ENCODE data around the gene CSTPP1. TPM values are rescaled to one million over a fixed set of nuclear protein-coding genes. Genes with fewer than 3 reads are reported as not detected.

Gene CSTPP1
- total RNA-seq, 1 donor from 2014 or later, result 66.1 TPM

DNA sequence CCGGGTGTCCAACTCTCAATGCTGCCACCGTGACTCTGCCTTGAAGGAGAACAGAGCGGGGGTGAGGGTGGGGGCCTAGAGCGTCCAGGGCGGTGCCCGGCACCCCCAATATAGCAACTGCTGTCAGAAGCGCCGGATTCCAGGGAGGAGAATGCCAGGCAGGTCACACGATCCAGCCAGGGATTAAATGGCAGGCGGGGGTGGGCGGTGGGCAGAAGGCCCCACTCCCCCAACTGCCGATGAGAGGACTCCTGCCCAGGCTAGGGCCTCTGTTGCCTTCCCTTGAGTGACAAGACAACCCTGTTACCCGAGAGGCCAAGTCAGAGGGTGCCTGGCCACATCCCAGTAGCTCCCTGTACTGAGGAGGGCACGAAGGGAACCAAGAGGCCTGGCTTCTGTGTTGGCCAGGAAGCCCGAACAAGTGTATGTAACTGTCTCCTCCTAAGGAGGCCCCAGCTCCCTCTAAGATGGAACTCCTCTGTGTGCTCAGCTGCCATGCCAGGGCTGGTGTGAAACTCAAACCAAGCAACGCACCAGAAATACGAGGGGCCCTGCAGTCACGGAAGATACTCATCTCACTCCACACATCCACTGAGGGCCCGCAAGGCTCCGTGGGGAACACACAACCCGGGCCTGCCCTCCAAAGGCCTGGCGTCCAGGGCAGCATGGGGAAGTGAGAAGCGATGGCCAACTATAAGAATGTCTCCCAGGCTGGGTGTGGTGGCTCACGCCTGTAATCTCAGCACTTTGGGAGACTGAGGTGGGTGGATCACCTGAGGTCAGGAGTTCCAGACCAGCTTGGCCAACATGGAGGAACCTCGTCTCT is 246.7 kb downstream of the CSTPP1 start:
- no peak for DNase-seq (ENCODE audit: low spot score, unreplicated experiment)
- no peaks in the 10 kb centered on the region for H3K9me3 Mint-ChIP-seq (ENCODE audit: low read depth)
- no peak overlapping the region for H3K4me3 Mint-ChIP-seq (ENCODE audit: low read depth)
- peak overlapping the region; percentile 20 for H3K27ac Mint-ChIP-seq
- peaks cover 18% of the 10 kb centered on the region for H3K4me1 Mint-ChIP-seq (ENCODE audit: low read depth)
- H3K36me3 Mint-ChIP-seq (ENCODE audit: insufficient read depth), result peaks cover 2% of the 10 kb centered on the region
- H3K27me3 Mint-ChIP-seq, result no peaks in the 10 kb centered on the region
- TF ChIP-seq, protein P1, sequence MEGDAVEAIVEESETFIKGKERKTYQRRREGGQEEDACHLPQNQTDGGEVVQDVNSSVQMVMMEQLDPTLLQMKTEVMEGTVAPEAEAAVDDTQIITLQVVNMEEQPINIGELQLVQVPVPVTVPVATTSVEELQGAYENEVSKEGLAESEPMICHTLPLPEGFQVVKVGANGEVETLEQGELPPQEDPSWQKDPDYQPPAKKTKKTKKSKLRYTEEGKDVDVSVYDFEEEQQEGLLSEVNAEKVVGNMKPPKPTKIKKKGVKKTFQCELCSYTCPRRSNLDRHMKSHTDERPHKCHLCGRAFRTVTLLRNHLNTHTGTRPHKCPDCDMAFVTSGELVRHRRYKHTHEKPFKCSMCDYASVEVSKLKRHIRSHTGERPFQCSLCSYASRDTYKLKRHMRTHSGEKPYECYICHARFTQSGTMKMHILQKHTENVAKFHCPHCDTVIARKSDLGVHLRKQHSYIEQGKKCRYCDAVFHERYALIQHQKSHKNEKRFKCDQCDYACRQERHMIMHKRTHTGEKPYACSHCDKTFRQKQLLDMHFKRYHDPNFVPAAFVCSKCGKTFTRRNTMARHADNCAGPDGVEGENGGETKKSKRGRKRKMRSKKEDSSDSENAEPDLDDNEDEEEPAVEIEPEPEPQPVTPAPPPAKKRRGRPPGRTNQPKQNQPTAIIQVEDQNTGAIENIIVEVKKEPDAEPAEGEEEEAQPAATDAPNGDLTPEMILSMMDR (IDR thresholded peaks at IDR 0.05; ENCODE audit: unreplicated experiment), result no peak

DNA sequence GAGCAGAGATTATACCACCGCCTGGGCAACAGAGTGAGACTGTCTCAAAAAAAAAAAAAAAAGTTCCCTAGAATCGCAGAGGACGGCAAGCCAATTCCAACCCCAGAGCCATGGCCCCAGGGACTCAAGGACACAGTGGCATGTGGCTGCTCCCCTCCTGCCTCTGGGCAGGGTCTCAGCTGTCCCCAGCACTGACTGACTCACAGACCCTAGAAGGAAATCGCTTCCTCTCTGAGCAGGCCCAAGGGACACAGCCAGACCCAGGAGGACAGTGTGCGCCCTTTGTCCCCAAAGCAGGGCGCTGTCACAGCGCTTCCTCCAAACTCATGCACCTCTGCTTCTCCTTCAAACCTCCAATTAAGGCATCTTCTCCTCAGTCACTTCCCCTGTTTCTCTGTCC is 247.4 kb downstream of the CSTPP1 start:
- no peak for DNase-seq (ENCODE audit: low spot score, unreplicated experiment)
- H3K4me1 Mint-ChIP-seq (ENCODE audit: low read depth), result peaks cover 18% of the 10 kb centered on the region
- H3K27me3 Mint-ChIP-seq, result no peaks in the 10 kb centered on the region
- TF ChIP-seq, protein P1 (IDR thresholded peaks at IDR 0.05; ENCODE audit: unreplicated experiment), result no peak
- H3K36me3 Mint-ChIP-seq (ENCODE audit: insufficient read depth), result peaks cover 2% of the 10 kb centered on the region
- no peak overlapping the region for H3K27ac Mint-ChIP-seq
- peak overlapping the region; percentile 78 for H3K4me3 Mint-ChIP-seq (ENCODE audit: low read depth)
- no peaks in the 10 kb centered on the region for H3K9me3 Mint-ChIP-seq (ENCODE audit: low read depth)

DNA sequence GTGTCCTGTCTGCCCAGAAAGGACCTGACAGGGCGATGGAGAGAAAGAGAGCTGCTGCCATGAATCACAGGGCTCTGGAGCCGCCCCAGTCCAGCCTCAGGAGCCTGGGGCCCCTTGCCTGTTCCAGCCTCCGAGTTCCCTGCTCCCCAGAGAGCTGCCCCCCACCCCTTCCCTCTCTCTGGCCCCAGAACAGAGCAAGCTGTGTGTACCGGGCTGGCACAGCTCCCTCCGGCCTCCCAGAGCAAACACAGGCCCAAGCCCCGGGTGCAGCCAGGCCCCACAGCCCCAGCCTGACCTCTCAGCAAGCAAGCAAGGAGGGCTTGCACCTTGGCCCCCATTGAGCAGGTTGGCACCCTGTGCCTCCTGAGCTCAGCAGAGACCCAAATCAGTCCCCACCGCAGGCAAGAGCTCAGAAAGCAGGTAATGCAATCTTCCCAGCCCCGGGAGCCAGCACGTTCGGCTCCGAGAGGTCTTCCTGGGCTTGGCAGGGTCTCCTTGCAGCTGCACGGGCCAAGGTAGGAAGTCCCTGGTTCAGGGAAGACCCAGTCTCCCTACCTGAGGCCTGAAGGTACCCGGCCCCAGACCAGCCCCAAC is 248.2 kb downstream of the CSTPP1 start:
- Mint-ChIP-seq H3K4me3 (ENCODE audit: low read depth) (peak overlapping the region; percentile 78), H3K36me3 (ENCODE audit: insufficient read depth) (no peaks in the 10 kb centered on the region), H3K4me1 (ENCODE audit: low read depth) (peaks cover 19% of the 10 kb centered on the region), H3K27me3 (peaks cover 3% of the 10 kb centered on the region), H3K9me3 (ENCODE audit: low read depth) (no peaks in the 10 kb centered on the region), H3K27ac (peak overlapping the region; percentile 95)
- DNase-seq (ENCODE audit: low spot score, unreplicated experiment), result no peak
- TF ChIP-seq, protein P1 (IDR thresholded peaks at IDR 0.05; ENCODE audit: unreplicated experiment), result no peak

DNA sequence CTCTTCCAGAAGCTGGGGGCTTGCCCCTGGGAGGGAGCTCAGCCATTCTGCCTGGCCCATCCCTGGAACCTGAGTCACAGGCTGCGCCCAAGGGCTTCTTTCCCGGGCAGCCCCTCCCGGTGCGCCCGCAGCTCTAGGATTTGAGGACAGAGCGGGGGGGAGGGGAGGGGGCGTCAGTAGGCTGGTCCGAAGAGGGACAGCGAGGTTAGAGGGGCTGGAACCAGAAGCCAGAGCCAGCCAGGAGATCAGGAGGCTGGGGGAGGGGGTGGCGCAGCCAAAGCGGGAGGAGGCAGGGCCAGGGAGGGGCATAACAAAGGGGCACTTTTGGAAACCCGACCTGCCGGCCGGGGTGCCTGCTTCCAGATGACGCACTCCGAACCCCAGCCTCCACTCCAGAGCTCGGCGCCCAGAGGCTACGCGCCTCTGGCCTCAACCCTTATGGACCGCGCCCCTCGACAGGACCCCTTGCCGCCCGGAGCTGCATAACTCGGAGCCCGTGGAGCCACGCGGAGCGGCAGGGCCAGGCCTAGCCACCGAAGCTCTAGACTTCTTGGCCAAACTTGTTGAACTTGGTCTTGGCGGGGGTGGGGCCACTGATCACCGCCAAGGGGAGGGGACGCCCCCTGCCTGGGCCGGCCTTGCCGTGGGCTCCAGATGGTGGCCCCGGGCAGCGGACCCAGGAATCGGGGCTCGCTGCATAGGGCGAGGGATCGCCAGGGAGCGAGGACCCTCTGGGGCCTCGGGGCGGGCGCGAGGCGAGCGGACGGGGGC is 248.9 kb downstream of the CSTPP1 start:
- Mint-ChIP-seq H3K36me3 (ENCODE audit: insufficient read depth) (no peaks in the 10 kb centered on the region), H3K4me3 (ENCODE audit: low read depth) (peak overlapping the region; percentile 78), H3K27ac (peak overlapping the region; percentile 95), H3K9me3 (ENCODE audit: low read depth) (no peaks in the 10 kb centered on the region), H3K4me1 (ENCODE audit: low read depth) (peaks cover 19% of the 10 kb centered on the region), H3K27me3 (peaks cover 3% of the 10 kb centered on the region)
- TF ChIP-seq, protein P1 (IDR thresholded peaks at IDR 0.05; ENCODE audit: unreplicated experiment), result no peak
- peak; percentile 53 for DNase-seq (ENCODE audit: low spot score, unreplicated experiment)

DNA sequence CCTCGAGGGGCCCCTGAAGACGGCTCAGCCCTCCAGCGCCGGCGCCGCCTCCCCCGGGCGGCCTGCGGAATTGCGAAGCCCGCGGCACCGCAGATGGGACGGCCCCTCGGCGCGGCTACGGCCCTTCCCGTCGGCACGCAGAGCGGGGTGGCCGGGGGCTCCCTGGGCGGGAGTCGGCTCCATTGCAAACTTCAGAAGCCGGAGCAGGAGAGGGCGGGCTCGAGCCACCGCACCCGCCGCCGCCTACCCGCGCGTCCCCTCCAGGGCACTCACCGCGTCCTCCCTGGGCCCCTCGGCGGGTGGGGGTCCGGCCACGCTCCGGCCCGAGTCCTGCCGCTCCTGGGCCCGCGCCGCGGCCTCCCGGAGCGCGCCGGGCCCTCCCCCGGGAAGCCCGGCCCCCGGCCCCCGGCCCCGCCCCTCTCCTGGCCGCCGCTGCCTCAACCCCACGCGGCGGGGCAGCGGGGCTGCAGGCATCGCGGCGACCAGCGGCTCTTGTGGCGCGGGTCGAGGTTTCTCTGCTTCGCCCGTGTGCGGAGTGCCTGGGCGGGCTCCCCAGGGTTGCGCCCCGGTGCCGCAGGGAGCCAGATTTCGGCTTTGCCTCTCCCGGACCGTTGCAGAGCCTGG is 249.6 kb downstream of the CSTPP1 start, which contains the start of gene PACSIN3:
PACSIN3 (minus strand) TSS at position 359 of the 624 bp plus-strand sequence. CDS start 3,707 bp downstream, outside the sequence.
- Mint-ChIP-seq H3K4me3 (ENCODE audit: low read depth) (peak within 1 kb of the TSS; percentile 78), H3K9me3 (ENCODE audit: low read depth) (no peaks in the 10 kb centered on the region), H3K27ac (peak within 1 kb of the TSS; percentile 95), H3K4me1 (ENCODE audit: low read depth) (peaks cover 19% of the 10 kb centered on the region), H3K27me3 (peaks cover 3% of the 10 kb centered on the region), H3K36me3 (ENCODE audit: insufficient read depth) (no peaks in the 10 kb centered on the region)
- peak; percentile 55 for DNase-seq (ENCODE audit: low spot score, unreplicated experiment)
- TF ChIP-seq, protein P1 (IDR thresholded peaks at IDR 0.05; ENCODE audit: unreplicated experiment), result no peak

Measured in progenitor cell of endocrine pancreas (in vitro differentiated cells).